Esophagus squamous epithelium (tissue), 4 donors: ENCODE measurements around the gene PLXNB1.

ENCODE experiments used
- CTCF ChIP-seq, 6 experiments: fragments of 450-650 bp in 4 of 6; fragments of 200-600 bp in 2 of 6; sonication (generic) in 2 of 6; IDR thresholded peaks; one replicate each; pipeline ENCODE4 v1.5.1; 2016 to 2019; ENCODE audit warnings: antibody characterized with exemption in 6 of 6, mild to moderate bottlenecking in 4 of 6, moderate library complexity in 4 of 6
- POLR2A ChIP-seq, 4 donors: fragments of 450-650 bp; IDR thresholded peaks; one replicate each; pipeline ENCODE4 v1.6.1; 2017; ENCODE audit warnings: antibody characterized with exemption in 4 of 4, mild to moderate bottlenecking in 4 of 4, moderate library complexity in 3 of 4

GRCh38 chr3:48427630-48427962, 2.3 kb downstream of the PLXNB1 start:
- TF ChIP-seq CTCF (IDR thresholded peaks at IDR 0.05) (no peak), POLR2A (IDR thresholded peaks at IDR 0.05) (no peak)
